Subcutaneous abdominal adipose tissue (tissue), 5 donors: ENCODE measurements around the gene BEST3.

Experiments
- H3K27ac ChIP-seq: one replicate; pipeline ENCODE4 v1.7.0; 2013; ENCODE audit warnings: low read depth, mild to moderate bottlenecking, inconsistent platforms, low read length, moderate library complexity
- H3K27me3 ChIP-seq, 5 donors: one replicate each; pipeline ENCODE4 v1.7.0; 2013; ENCODE audit warnings: low read length in 5 of 5, inconsistent platforms in 1 of 5; ENCODE audit not compliant: control insufficient read depth in 5 of 5, insufficient read depth in 4 of 5
- H3K36me3 ChIP-seq, 5 donors: one replicate each; pipeline ENCODE4 v1.7.0; 2013; ENCODE audit warnings: low read length in 5 of 5; ENCODE audit not compliant: control insufficient read depth in 5 of 5, insufficient read depth in 5 of 5
- H3K4me1 ChIP-seq, 5 donors: one replicate each; pipeline ENCODE4 v1.7.0; 2013; ENCODE audit warnings: low read length in 5 of 5, mild to moderate bottlenecking in 3 of 5, moderate library complexity in 1 of 5; ENCODE audit not compliant: control insufficient read depth in 5 of 5, insufficient read depth in 5 of 5
- H3K4me3 ChIP-seq, 5 donors: one replicate each; pipeline ENCODE4 v1.7.0; 2013; ENCODE audit warnings: low read length in 5 of 5, low read depth in 1 of 5
- H3K9ac ChIP-seq, 5 donors: one replicate each; pipeline ENCODE4 v1.7.0; 2013; ENCODE audit warnings: low read length in 5 of 5, mild to moderate bottlenecking in 4 of 5, moderate library complexity in 3 of 5
- H3K9me3 ChIP-seq, 5 donors: one replicate each; pipeline ENCODE4 v1.7.0; 2013; ENCODE audit warnings: low read length in 5 of 5; ENCODE audit not compliant: control insufficient read depth in 5 of 5
- donor health status: healthy.
- donor health status: healthy.
- donor health status: healthy.
- donor health status: healthy.
- donor health status: healthy.

Gene BEST3

GRCh38 chr12:69655616-69656340 is 43.3 kb downstream of the BEST3 start:
- H3K27ac ChIP-seq: no peak overlapping the region
- peaks cover 0 to 7% (median 5%) of the 10 kb centered on the region in 5 donors for H3K4me1 ChIP-seq

GRCh38 chr12:69653703-69654102 is 45.4 kb downstream of the BEST3 start:
- Histone ChIP-seq H3K4me1 (peaks cover 0 to 7% (median 5%) of the 10 kb centered on the region in 5 donors), H3K4me3 (no peak overlapping the region), H3K9ac (no peak overlapping the region), H3K9me3 (no peaks in the 10 kb centered on the region), H3K27me3 (no peaks in the 10 kb centered on the region), H3K27ac (no peak overlapping the region), H3K36me3 (no peaks in the 10 kb centered on the region)

More at GRCh38 chr12:69655616-69656340, 43.3 kb downstream of the BEST3 start:
- H3K36me3 ChIP-seq: no peaks in the 10 kb centered on the region
- H3K27me3 ChIP-seq: no peaks in the 10 kb centered on the region
- H3K9me3 ChIP-seq: no peaks in the 10 kb centered on the region
- no peak overlapping the region for H3K9ac ChIP-seq
- H3K4me3 ChIP-seq: no peak overlapping the region

DNA sequence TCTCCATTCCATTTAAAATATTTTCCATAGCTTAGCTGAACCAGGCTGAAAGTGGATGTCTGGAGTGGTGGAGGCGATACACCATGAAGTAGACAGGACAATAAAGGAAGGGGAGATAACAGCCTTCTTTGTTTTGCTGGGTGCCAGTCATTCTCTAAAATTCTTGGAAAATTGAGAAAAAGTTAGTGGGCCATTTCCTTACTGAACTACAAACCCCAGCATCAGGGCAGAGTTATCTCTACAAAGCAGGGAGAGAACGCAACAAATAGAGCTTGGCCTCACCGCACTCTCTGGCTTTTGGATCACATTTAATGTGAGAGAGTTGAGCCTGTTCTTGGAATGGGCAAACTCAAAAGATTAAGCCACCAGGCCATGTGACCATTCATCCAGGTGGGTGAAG is 47.2 kb downstream of the BEST3 start:
- no peaks in the 10 kb centered on the region for H3K9me3 ChIP-seq
- H3K27me3 ChIP-seq: no peaks in the 10 kb centered on the region
- H3K9ac ChIP-seq: no peak overlapping the region
- peaks cover 0 to 7% (median 5%) of the 10 kb centered on the region in 5 donors for H3K4me1 ChIP-seq
- no peaks in the 10 kb centered on the region for H3K36me3 ChIP-seq
- no peak overlapping the region for H3K27ac ChIP-seq
- no peak overlapping the region for H3K4me3 ChIP-seq

- no peak overlapping the region for H3K4me3 ChIP-seq
These were observed 49.6 kb downstream of the BEST3 start for GRCh38 chr12:69649529-69649928.

GRCh38 chr12:69648476-69648875 is 50.6 kb downstream of the BEST3 start:
- Histone ChIP-seq H3K27ac (no peak overlapping the region), H3K4me1 (peaks cover 0 to 4% (median 0%) of the 10 kb centered on the region in 5 donors), H3K27me3 (no peaks in the 10 kb centered on the region), H3K36me3 (no peaks in the 10 kb centered on the region), H3K9ac (no peak overlapping the region), H3K4me3 (no peak overlapping the region), H3K9me3 (no peaks in the 10 kb centered on the region)

More at GRCh38 chr12:69649529-69649928, 49.6 kb downstream of the BEST3 start:
- H3K9me3 ChIP-seq: no peaks in the 10 kb centered on the region
- H3K27me3 ChIP-seq: no peaks in the 10 kb centered on the region
- H3K36me3 ChIP-seq: no peaks in the 10 kb centered on the region
- H3K27ac ChIP-seq: no peak overlapping the region
- H3K9ac ChIP-seq: no peak overlapping the region
- H3K4me1 ChIP-seq: peaks cover 0 to 4% (median 0%) of the 10 kb centered on the region in 5 donors

DNA sequence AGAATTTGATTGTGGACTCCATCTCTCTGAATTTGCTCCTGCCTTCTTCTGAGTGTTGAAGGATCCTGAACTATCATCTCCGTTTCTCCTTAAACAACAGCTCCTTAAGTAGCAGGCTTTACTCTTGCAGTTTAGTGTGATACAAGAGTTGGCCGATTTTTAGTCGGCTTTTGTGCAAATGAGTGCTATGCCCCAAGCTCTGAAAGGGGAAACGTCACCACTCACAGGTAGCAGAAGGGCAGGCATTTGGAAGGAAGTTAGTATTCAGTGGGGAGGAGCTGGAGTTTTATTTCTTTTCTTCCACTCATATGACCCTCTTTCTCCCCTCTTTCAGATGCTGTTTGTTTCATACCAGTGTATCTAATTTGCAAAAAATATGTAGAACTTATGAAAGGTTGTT is 51.9 kb downstream of the BEST3 start:
- Histone ChIP-seq H3K9me3 (no peaks in the 10 kb centered on the region), H3K27me3 (no peaks in the 10 kb centered on the region), H3K9ac (no peak overlapping the region), H3K27ac (no peak overlapping the region), H3K4me1 (peaks cover 0 to 4% (median 0%) of the 10 kb centered on the region in 5 donors), H3K36me3 (no peaks in the 10 kb centered on the region), H3K4me3 (no peak overlapping the region)

DNA sequence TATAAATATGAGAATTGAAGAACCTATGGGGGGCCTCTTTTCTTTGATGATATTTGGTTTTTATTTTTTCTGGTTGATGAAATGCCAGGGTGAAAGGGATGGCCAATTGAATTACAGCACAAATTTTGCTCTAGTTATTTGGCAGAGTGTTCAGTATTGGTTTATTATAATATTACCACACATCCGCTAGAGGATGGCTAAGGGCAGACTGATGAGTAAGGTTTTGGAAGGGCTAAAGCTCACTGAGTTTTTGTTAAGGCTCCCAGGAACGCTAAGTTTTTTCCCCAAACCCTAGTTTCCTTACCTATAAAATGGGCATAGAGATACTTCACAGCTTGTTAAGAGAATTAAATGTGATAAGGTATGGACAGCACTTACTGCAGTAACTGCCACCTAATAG is 54.1 kb downstream of the BEST3 start:
- Histone ChIP-seq H3K36me3 (no peaks in the 10 kb centered on the region), H3K27ac (peak overlapping the region; percentile 20), H3K4me3 (no peak overlapping the region), H3K27me3 (no peaks in the 10 kb centered on the region), H3K9me3 (no peaks in the 10 kb centered on the region), H3K4me1 (peaks cover 0 to 4% (median 0%) of the 10 kb centered on the region in 5 donors), H3K9ac (no peak overlapping the region)

DNA sequence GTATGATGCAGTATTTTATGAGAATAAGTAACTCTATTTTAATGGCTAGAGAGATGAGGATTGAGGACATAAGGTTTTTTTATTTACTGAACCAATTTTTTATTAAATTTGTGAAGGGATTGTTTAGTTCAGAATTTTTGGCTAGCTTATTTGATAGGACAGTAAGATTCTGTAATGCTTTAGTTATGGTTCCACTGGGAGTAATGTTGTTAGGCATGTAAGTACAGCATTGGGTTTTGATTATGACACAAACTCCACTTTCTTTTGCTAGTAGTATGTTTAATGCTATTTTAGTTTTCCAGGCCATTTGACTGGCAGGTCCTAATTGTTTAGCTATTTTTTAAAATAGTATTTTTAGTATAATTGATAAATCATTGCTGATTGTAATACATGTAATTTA is 54.6 kb downstream of the BEST3 start:
- Histone ChIP-seq H3K36me3 (no peaks in the 10 kb centered on the region), H3K27ac (no peak overlapping the region), H3K4me3 (no peak overlapping the region), H3K27me3 (no peaks in the 10 kb centered on the region), H3K9me3 (no peaks in the 10 kb centered on the region), H3K4me1 (peaks cover 0 to 4% (median 0%) of the 10 kb centered on the region in 5 donors), H3K9ac (no peak overlapping the region)

- no peak overlapping the region for H3K27ac ChIP-seq
- no peak overlapping the region for H3K9ac ChIP-seq
- no peaks in the 10 kb centered on the region for H3K9me3 ChIP-seq
These were observed 56.6 kb downstream of the BEST3 start for GRCh38 chr12:69642531-69642930.

DNA sequence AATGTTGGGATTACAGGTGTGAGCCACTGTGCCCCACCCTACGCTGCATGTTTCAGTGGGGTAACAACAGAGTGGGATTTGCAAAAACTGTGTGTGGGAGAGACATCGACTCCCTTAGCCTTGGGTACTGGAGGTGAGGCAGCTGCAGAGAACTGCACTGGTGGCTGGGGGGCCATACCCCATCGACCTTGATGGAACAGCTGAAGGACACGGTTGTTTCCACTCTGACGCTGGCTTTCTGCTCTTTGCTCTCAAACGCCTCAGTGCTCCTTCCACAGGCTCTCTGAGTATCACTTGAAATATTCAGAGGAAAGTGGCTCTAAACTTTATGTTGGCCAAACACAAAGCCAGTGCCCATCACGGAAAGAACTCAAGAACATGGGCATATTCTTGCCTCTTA is 57.6 kb downstream of the BEST3 start:
- no peak overlapping the region for H3K27ac ChIP-seq
- H3K36me3 ChIP-seq: no peaks in the 10 kb centered on the region
- H3K27me3 ChIP-seq: no peaks in the 10 kb centered on the region
- peaks cover 0 to 4% (median 0%) of the 10 kb centered on the region in 5 donors for H3K4me1 ChIP-seq
- no peaks in the 10 kb centered on the region for H3K9me3 ChIP-seq
- no peak overlapping the region for H3K9ac ChIP-seq
- no peak overlapping the region for H3K4me3 ChIP-seq

More at GRCh38 chr12:69642531-69642930, 56.6 kb downstream of the BEST3 start:
- no peaks in the 10 kb centered on the region for H3K36me3 ChIP-seq
- H3K27me3 ChIP-seq: no peaks in the 10 kb centered on the region
- H3K4me3 ChIP-seq: no peak overlapping the region
- peaks cover 0 to 4% (median 0%) of the 10 kb centered on the region in 5 donors for H3K4me1 ChIP-seq
